Embryonic facial prominence (tissue), 1 donor: Measurements from ENCODE around the gene MS4A4E.
"Not testable (repeated sequence)": the region's sequence is repeated elsewhere in the genome, so short reads cannot be mapped to it uniquely, and the experiment has no call there.

Experiments used
- DNase-seq: peaks from one replicate; pipeline ENCODE4 v3.0.0-alpha.2; 2016; ENCODE audit errors: extremely low spot score

Gene MS4A4E

GRCh38 chr11:60172011-60172410 lies 70.9 kb downstream of the MS4A4E start:
- no peak for DNase-seq

- DNase-seq: no peak
Observed at GRCh38 chr11:60170566-60170965, 72.4 kb downstream of the MS4A4E start.

- no peak for DNase-seq
Observed at GRCh38 chr11:60169264-60169915, 73.5 kb downstream of the MS4A4E start.

- no peak for DNase-seq
Observed at GRCh38 chr11:60168306-60168705, 74.6 kb downstream of the MS4A4E start.

GRCh38 chr11:60165951-60166350 lies 77.0 kb downstream of the MS4A4E start:
- no peak for DNase-seq

- DNase-seq: no peak
Observed at GRCh38 chr11:60165538-60165937, 77.4 kb downstream of the MS4A4E start.

- DNase-seq: no peak
Observed at GRCh38 chr11:60164550-60165075, 78.3 kb downstream of the MS4A4E start.

GRCh38 chr11:60161766-60162165 lies 81.2 kb downstream of the MS4A4E start:
- DNase-seq: no peak

- DNase-seq: no peak
Observed at GRCh38 chr11:60161107-60161506, 81.8 kb downstream of the MS4A4E start.

- no peak for DNase-seq
Observed at GRCh38 chr11:60159868-60160267, 83.1 kb downstream of the MS4A4E start.

GRCh38 chr11:60159284-60159683 lies 83.7 kb downstream of the MS4A4E start:
- no peak for DNase-seq

GRCh38 chr11:60158636-60159035 lies 84.3 kb downstream of the MS4A4E start:
- DNase-seq: no peak

GRCh38 chr11:60155931-60156330 lies 87.0 kb downstream of the MS4A4E start:
- DNase-seq: no peak

GRCh38 chr11:60152727-60153126 lies 90.2 kb downstream of the MS4A4E start:
- not testable (repeated sequence) for DNase-seq

GRCh38 chr11:60150279-60150678 lies 92.7 kb downstream of the MS4A4E start:
- no peak for DNase-seq
